B cell (primary cell): ENCODE measurements around the gene EFNA5. TPM values are rescaled to one million over a fixed set of nuclear protein-coding genes. Genes with fewer than 3 reads are reported as not detected.

Experiments used
- ATAC-seq: fragments of 200-7000 bp; cut with Tn5 transposase; one replicate; pipeline ENCODE4 v1.10.0; 2021; ENCODE audit warnings: low read depth, mild to moderate bottlenecking, moderate number of reproducible peaks, moderate library complexity
- CTCF ChIA-PET: fragments of 350-600 bp; sonication (Branson Sonifier 250); formaldehyde crosslinking; loops from one replicate; lab custom pipeline; 2021; ENCODE audit warnings: antibody characterized with exemption, inconsistent platforms; lab: Charles Lee
- POLR2A ChIA-PET: fragments of 350-600 bp; sonication (Branson Sonifier 250); formaldehyde crosslinking; loops from one replicate; lab custom pipeline; 2021; ENCODE audit warnings: antibody characterized with exemption; lab: Charles Lee
- DNase-seq: peaks from one replicate; pipeline ENCODE4 v3.0.0; 2013
- H2AFZ ChIP-seq: 2 replicates; pipeline ENCODE4 v1.6.1; 2012; ENCODE audit warnings: mild to moderate bottlenecking, low read depth, low read length; ENCODE audit not compliant: insufficient read depth, poor library complexity, severe bottlenecking
- H3K27ac ChIP-seq, 2 donors: 1 replicate in 1 of 2; 2 replicates in 1 of 2; pipeline ENCODE4 v1.5.1; 2012 to 2013; ENCODE audit warnings: low read length in 2 of 2, mild to moderate bottlenecking in 2 of 2, moderate library complexity in 1 of 2
- H3K27me3 ChIP-seq, 4 experiments: fragments of 200-600 bp in 1 of 4; sonication (generic) in 1 of 4; replicated peaks in 1 of 4; 1 replicate in 2 of 4; 2 replicates in 2 of 4; pipeline versions ENCODE4 v1.6.1 to v1.7.0; 2013 to 2016; ENCODE audit warnings: low read length in 3 of 4, mild to moderate bottlenecking in 2 of 4, mixed read lengths in 1 of 4, moderate library complexity in 1 of 4; ENCODE audit not compliant: insufficient read depth in 4 of 4, control insufficient read depth in 3 of 4; ENCODE audit errors: control extremely low read depth in 1 of 4
- H3K36me3 ChIP-seq, 2 experiments: replicated peaks in 1 of 2; 1 replicate in 1 of 2; 2 replicates in 1 of 2; pipeline versions ENCODE4 v1.6.1 to v1.7.1; 2013; ENCODE audit warnings: low read length in 1 of 2; ENCODE audit not compliant: insufficient read depth in 2 of 2, control insufficient read depth in 1 of 2; ENCODE audit errors: control extremely low read depth in 1 of 2, extremely low read depth in 1 of 2
- H3K4me1 ChIP-seq, 2 donors: fragments of 200-600 bp in 1 of 2; sonication (generic) in 1 of 2; 1 replicate in 1 of 2; 2 replicates in 1 of 2; pipeline versions ENCODE4 v1.5.1 to v1.6.1; 2013 to 2017; ENCODE audit warnings: low read length in 2 of 2; ENCODE audit not compliant: control insufficient read depth in 2 of 2, insufficient read depth in 2 of 2
- H3K4me2 ChIP-seq: replicated peaks from 2 replicates; pipeline ENCODE3; 2012; ENCODE audit warnings: mild to moderate bottlenecking, low read depth, low read length; ENCODE audit not compliant: poor library complexity, severe bottlenecking
- H3K4me3 ChIP-seq, 5 experiments: fragments of 200-600 bp in 1 of 5; sonication (generic) in 1 of 5; 1 replicate in 3 of 5; 2 replicates in 2 of 5; pipeline versions ENCODE4 v1.5.1 to v1.7.0; 2011 to 2016; ENCODE audit warnings: low read length in 4 of 5, mild to moderate bottlenecking in 4 of 5, low read depth in 2 of 5, control low read depth in 1 of 5, moderate library complexity in 1 of 5; ENCODE audit not compliant: insufficient read depth in 1 of 5; ENCODE audit errors: control extremely low read depth in 1 of 5, extremely low read depth in 1 of 5
- H3K79me2 ChIP-seq: fragments of 200-600 bp; sonication (generic); one replicate; pipeline ENCODE4 v1.6.0; 2016; ENCODE audit warnings: low read length; ENCODE audit not compliant: control insufficient read depth, insufficient read depth
- H3K9ac ChIP-seq: fragments of 200-600 bp; sonication (generic); 2 replicates; pipeline ENCODE4 v1.6.1; 2017; ENCODE audit warnings: mild to moderate bottlenecking, low read length, moderate library complexity
- H3K9me3 ChIP-seq, 3 donors: one replicate each; pipeline versions ENCODE4 v1.6.1 to v1.7.1; 2013; ENCODE audit warnings: low read length in 2 of 3; ENCODE audit not compliant: control insufficient read depth in 2 of 3, insufficient read depth in 1 of 3; ENCODE audit errors: control extremely low read depth in 1 of 3
- H4K20me1 ChIP-seq: 2 replicates; pipeline ENCODE4 v1.6.0; 2012; ENCODE audit warnings: mild to moderate bottlenecking, low read length; ENCODE audit not compliant: insufficient read depth, control insufficient read depth, poor library complexity, severe bottlenecking
- H3K27ac Mint-ChIP-seq: one replicate; pipeline ENCODE4 v1.8.0; 2021; ENCODE audit warnings: mixed read lengths
- H3K27me3 Mint-ChIP-seq: one replicate; pipeline ENCODE4 v1.8.0; 2021; ENCODE audit warnings: mixed read lengths
- H3K4me1 Mint-ChIP-seq: one replicate; pipeline ENCODE4 v1.8.0; 2021; ENCODE audit warnings: mixed read lengths
- H3K4me3 Mint-ChIP-seq: one replicate; pipeline ENCODE4 v1.8.0; 2021; ENCODE audit warnings: mixed read lengths
- H3K9me3 Mint-ChIP-seq: one replicate; pipeline ENCODE4 v1.8.0; 2022; ENCODE audit warnings: mixed read lengths; ENCODE audit not compliant: insufficient read depth
- EZH2 ChIP-seq: IDR thresholded peaks from 2 replicates; pipeline ENCODE4 v1.6.1; 2012; ENCODE audit warnings: borderline replicate concordance, low read depth, mild to moderate bottlenecking, moderate library complexity, low read length; ENCODE audit not compliant: insufficient read depth, poor library complexity, severe bottlenecking
- intact Hi-C: fragments of 100-400 bp; cut with micrococcal nuclease; formaldehyde crosslinking; loops from one replicate; pipeline ENCODE4 v1.10.0; 2022
- polyA plus RNA-seq: library from polyadenylated mRNA; depleted of rRNA; stranded (reverse); fragments of >200 nt; gene quantifications from 2 replicates; pipeline ENCODE4 v1.2.3, GENCODE V29; 2012
- total RNA-seq, 2 donors: library from RNA; stranded (reverse); fragments of 120-200 nt in 1 of 2; gene quantifications; 1 replicate in 1 of 2; 2 replicates in 1 of 2; pipeline versions ENCODE4 v1.2.3 to v1.2.4, GENCODE V29; 2013 to 2022
- TF ChIP-seq, protein P1 (sequence below): fragments of 200-600 bp; IDR thresholded peaks from one replicate; pipeline ENCODE4 v1.8.0; 2022; ENCODE audit warnings: antibody characterized with exemption, mild to moderate bottlenecking

EFNA5 gene
- total and polyA plus RNA-seq, 2 donors (not counting 1 experiment from before 2014, with no cell fraction given) = not detected

DNA sequence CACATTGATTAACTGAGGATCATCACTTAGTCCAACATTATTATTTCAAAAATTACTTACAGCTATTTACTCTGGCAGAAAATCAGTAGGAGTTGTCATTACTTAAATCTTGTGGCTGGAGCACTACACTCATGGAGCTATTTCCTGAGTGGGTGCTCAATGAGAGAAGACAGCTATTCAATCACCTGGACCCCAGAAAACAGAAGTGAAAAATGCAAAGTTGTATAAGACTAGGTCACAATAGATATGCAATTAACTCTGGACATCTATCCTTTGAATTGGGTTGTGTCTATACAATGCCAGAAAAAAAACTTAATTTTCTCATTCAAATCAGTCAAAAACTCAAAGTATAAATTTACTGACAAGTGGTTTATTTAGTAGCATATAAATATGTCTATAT is 340.9 kb downstream of the EFNA5 start:
- ATAC-seq (no peak), DNase-seq (no peak)
- Histone ChIP-seq H3K36me3 (no peaks in the 10 kb centered on the region), H3K27me3 (no peaks in the 10 kb centered on the region), H3K9ac (no peak overlapping the region), H3K79me2 (no peaks in the 10 kb centered on the region), H4K20me1 (no peaks in the 10 kb centered on the region), H3K4me2 (no peak overlapping the region), H3K27ac (no peak overlapping the region), H2AFZ (no peak overlapping the region), H3K4me3 (no peak overlapping the region), H3K9me3 (no peaks in the 10 kb centered on the region), H3K4me1 (no peaks in the 10 kb centered on the region)
- CTCF ChIA-PET = no interaction called here
- TF ChIP-seq EZH2 = no peak
- TF ChIP-seq, protein P1, sequence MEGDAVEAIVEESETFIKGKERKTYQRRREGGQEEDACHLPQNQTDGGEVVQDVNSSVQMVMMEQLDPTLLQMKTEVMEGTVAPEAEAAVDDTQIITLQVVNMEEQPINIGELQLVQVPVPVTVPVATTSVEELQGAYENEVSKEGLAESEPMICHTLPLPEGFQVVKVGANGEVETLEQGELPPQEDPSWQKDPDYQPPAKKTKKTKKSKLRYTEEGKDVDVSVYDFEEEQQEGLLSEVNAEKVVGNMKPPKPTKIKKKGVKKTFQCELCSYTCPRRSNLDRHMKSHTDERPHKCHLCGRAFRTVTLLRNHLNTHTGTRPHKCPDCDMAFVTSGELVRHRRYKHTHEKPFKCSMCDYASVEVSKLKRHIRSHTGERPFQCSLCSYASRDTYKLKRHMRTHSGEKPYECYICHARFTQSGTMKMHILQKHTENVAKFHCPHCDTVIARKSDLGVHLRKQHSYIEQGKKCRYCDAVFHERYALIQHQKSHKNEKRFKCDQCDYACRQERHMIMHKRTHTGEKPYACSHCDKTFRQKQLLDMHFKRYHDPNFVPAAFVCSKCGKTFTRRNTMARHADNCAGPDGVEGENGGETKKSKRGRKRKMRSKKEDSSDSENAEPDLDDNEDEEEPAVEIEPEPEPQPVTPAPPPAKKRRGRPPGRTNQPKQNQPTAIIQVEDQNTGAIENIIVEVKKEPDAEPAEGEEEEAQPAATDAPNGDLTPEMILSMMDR = no peak
- intact Hi-C loops = no loop called here
- H3K4me3 Mint-ChIP-seq = no peak overlapping the region
- H3K27ac Mint-ChIP-seq = no peak overlapping the region
- no peaks in the 10 kb centered on the region for H3K4me1 Mint-ChIP-seq
- POLR2A ChIA-PET = no interaction called here
- no peaks in the 10 kb centered on the region for H3K9me3 Mint-ChIP-seq
- peaks cover 5% of the 10 kb centered on the region for H3K27me3 Mint-ChIP-seq
